ENCODE data around the gene FAM83G.

DNA sequence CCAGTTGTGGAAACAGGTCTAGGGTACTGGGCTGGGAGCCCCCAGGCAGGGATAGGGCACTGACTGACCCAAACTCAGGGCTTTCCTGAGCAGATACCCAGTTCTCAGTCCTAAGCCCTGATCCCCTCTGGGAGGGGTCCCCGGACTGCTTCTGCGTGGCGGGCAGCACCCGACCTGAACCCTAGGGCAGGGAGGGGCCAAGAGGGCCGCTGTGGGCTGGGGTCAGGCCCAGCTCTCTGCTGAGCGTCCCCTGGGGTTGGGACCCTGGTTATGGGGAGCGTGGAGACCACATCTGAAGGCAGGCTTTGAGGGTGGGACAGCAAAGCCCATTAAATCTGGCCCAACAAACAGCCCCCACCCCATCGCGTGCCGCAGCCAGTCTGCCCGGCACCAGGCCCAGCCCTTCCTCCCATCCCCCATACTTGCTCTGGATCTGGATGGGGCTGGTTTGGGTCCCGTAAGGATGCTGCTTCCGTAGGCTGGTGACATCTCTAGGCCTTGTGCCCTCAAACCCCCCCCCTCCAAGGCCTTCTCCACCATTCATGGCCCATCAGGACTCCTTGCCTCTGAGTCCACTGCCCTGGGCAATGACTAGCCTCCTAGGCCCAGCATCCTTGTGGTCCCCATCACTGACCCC, 691 bp upstream of the FAM83G start:
- TF ChIP-seq, protein P1, sequence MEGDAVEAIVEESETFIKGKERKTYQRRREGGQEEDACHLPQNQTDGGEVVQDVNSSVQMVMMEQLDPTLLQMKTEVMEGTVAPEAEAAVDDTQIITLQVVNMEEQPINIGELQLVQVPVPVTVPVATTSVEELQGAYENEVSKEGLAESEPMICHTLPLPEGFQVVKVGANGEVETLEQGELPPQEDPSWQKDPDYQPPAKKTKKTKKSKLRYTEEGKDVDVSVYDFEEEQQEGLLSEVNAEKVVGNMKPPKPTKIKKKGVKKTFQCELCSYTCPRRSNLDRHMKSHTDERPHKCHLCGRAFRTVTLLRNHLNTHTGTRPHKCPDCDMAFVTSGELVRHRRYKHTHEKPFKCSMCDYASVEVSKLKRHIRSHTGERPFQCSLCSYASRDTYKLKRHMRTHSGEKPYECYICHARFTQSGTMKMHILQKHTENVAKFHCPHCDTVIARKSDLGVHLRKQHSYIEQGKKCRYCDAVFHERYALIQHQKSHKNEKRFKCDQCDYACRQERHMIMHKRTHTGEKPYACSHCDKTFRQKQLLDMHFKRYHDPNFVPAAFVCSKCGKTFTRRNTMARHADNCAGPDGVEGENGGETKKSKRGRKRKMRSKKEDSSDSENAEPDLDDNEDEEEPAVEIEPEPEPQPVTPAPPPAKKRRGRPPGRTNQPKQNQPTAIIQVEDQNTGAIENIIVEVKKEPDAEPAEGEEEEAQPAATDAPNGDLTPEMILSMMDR (IDR thresholded peaks at IDR 0.05; ENCODE audit: insufficient read depth, low read depth, low read length), result no peak
- TF ChIP-seq EZH2 (IDR thresholded peaks at IDR 0.05; ENCODE audit: insufficient read depth, low read length), result no peak

Measured in astrocyte (in vitro differentiated cells and primary cell).